ENCODE measurements around the gene PAPOLB.

GRCh38 chr7:4818000-4818794 is 43.6 kb downstream of the PAPOLB start:
- TF ChIP-seq CTCF (conservative IDR thresholded peaks at IDR 0.05): no peak
- no peak for TF ChIP-seq ZFX (IDR thresholded peaks at IDR 0.05)

Data from C4-2B (cell line).